Measurements from ENCODE around the gene CDH8. TPM values are rescaled to one million over a fixed set of nuclear protein-coding genes. Genes with fewer than 3 reads are reported as not detected.

CDH8 gene
- not detected in 2 replicates for total RNA-seq

DNA sequence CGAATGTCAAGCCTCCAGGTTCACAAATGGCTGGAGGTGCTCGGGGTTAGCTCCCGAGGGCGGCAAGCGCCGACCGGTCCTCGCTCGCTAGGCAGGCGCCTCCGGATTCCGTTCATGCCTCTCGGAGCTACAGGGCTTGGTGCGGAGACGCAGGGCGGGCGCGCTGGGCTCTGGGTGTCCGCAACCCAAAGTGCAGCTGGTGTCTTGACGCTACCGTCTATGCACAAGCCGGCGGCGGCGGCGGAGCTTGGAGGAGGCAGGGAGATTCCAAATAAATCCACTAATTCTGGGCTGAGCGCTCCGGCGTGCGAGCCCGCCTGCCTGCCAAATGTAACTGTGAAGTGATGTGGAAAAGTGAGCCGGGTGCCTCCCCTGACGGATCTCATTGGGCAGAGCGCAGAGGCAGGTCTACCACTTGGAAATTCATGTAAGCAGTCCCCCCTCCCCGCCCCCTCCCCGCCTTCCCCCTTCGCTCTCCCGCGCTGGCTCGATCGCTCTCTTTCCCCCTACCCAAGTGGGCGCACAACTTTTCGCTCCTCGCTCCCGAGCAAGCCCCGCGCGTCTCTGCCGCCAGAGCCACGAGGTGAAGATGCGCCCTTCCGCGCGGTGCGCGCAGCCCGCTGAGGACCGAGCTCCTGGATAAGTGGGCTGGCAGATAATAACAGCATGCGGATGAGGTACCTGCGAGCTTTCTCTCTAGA is at the start of gene CDH8:
Gene CDH8, minus strand, starts transcription at position 338 of the 701 bp plus-strand sequence. CDS start 15,035 bp downstream, outside the sequence.

